Epithelial cell of proximal tubule (primary cell): ENCODE measurements around the gene LTBP4. TPM values are rescaled to one million over a fixed set of nuclear protein-coding genes. Genes with fewer than 3 reads are reported as not detected.

Experiments
- DNase-seq: peaks from one replicate; pipeline ENCODE4 v3.0.0-alpha.2; 2011; ENCODE audit warnings: low read depth
- H3K4me3 ChIP-seq: 2 replicates; pipeline ENCODE4 v1.5.1; 2011; ENCODE audit warnings: low read depth, mild to moderate bottlenecking, low read length
- CTCF ChIP-seq: conservative IDR thresholded peaks from 2 replicates; pipeline ENCODE4 v1.5.1; 2012; ENCODE audit warnings: low read depth, mild to moderate bottlenecking, low read length
- total RNA-seq: library from RNA; depleted of rRNA; stranded (reverse); fragments of >200 nt; gene quantifications from 2 replicates; pipeline ENCODE4 v1.2.3, GENCODE V29; 2015

The LTBP4 gene
- total RNA-seq, 1 donor from 2014 or later, result 149 TPM

DNA sequence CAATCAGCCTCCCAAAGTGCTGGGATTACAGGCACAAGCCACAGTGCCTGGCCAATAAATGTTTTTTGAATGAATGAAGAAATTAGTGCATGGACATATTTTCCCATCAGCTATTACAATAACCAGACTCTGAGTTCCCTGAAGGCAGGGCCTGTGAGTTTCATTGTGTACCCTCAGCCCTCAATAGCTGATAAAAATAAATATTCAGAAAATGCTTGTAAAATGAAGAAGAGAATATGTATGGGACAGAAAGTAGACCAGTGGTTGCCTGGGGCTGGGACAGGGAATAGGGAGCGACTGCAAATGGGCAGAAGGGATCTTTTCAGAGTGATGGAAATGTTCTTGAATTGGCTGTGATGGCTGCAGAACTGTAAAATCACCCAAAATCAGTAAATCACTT lies 60.4 kb downstream of the LTBP4 start:
- DNase-seq, result no peak
- no peak for TF ChIP-seq CTCF
- no peak overlapping the region for H3K4me3 ChIP-seq

GRCh38 chr19:40662925-40663694 lies 61.9 kb downstream of the LTBP4 start:
- peak; percentile 82 for TF ChIP-seq CTCF
- peak; percentile 9 for DNase-seq
- peak overlapping the region; percentile 72 for H3K4me3 ChIP-seq

DNA sequence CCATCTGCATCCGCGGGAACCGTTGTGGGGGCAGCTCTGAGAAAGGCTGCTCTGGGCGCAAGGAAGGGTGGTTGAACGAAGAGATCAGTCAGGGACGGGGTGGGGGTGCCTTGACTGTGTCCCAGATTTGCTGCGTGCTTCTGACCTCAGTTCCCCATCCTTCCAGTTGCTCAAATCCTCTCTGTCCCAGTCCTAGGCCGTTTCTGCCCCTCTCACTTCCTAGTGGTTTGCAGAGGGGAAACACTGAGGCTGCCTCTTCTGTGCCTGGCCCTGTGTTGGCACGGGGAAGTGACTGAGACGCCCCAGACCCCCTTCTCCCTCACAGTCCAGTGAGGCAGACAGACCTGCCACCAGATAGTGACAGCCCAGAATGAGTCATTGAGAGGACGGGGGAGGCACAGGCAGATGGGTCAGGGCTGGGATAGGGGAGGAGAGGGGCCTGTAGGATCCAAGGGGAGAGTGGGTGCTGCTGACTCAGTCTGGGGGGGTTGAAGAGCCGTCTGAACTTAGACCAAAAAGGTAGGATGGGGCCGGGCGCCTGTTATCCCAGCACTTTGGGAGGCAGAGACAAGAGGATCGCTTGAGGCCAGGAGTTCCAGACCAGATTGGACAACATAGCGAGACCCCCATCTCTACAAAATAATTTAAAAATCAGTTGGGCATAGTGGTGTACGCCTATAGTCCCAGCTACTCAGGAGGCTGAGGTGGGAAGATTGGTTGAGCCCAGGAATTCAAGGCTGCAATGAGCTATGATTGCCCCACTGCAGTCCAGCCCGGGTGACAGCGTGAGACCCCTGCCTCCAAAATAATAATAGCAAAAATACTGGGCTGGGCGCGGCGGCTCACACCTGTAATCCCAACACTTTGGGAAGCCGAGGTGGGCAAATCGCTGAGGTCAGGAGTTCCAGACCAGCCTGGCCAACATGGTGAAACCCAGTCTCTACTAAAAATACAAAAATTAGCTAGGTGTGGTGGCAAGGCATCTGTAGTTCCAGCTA lies 62.8 kb downstream of the LTBP4 start:
- TF ChIP-seq CTCF, result no peak
- peak overlapping the region; percentile 72 for H3K4me3 ChIP-seq
- no peak for DNase-seq

GRCh38 chr19:40666803-40667438 lies 65.8 kb downstream of the LTBP4 start:
- no peak overlapping the region for H3K4me3 ChIP-seq
- TF ChIP-seq CTCF, result no peak
- DNase-seq, result no peak

GRCh38 chr19:40667602-40668001 lies 66.4 kb downstream of the LTBP4 start:
- TF ChIP-seq CTCF, result no peak
- no peak overlapping the region for H3K4me3 ChIP-seq
- DNase-seq, result no peak

DNA sequence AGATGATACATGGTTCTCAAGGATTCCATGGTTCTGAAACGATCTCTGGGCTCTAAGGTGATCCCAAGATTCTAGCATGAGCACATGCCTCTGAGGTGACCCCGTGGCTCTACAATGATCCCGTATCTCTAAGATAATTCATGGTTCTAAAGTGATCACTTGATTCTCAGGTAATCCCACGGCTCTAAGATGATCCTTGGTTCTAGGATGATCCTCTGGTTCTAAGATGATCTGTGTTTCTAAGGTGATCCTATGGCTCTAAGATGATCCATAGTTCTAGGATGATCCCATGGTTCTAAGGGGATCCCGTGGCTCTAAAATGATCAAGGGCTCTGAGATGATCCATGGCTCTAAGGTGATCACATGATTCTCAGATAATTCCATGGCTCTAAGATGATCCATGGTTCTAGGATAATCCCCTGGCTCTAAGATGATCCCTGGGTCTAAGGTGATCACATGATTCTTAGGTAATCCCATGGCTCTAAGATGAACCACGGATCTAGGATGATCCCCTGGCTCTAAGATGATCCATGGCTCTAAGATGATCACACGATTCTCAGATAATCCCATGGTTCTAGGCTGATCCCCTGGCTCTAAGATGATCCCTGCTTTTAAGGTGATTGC lies 67.9 kb downstream of the LTBP4 start:
- DNase-seq, result no peak
- no peak overlapping the region for H3K4me3 ChIP-seq
- no peak for TF ChIP-seq CTCF
